Measurements from ENCODE around the gene LMX1B.

LMX1B gene

GRCh38 chr9:126609191-126609590, 4.5 kb upstream of the LMX1B start:
- Histone ChIP-seq H3K27ac (no peak overlapping the region), H3K36me3 (no peaks in the 10 kb centered on the region), H3K9me3 (no peaks in the 10 kb centered on the region), H3K27me3 (peaks cover 100% of the 10 kb centered on the region), H3K4me1 (ENCODE audit: control insufficient read depth in 1 of 2, insufficient read depth in 1 of 2, low read depth in 1 of 2, low read length in 1 of 2) (peaks cover 7 to 22% of the 10 kb centered on the region in 2 experiments), H3K4me3 (ENCODE audit: low read depth in 1 of 2, low read length in 1 of 2) (no peak overlapping the region)
- TF ChIP-seq CTCF (IDR thresholded peaks at IDR 0.05): no peak

- peaks cover 100% of the 10 kb centered on the region for H3K27me3 ChIP-seq
- peaks cover 10 to 26% of the 10 kb centered on the region in 2 experiments for H3K4me1 ChIP-seq (ENCODE audit: control insufficient read depth in 1 of 2, insufficient read depth in 1 of 2, low read depth in 1 of 2, low read length in 1 of 2)
- no peak overlapping the region for H3K27ac ChIP-seq
- no peaks in the 10 kb centered on the region for H3K36me3 ChIP-seq
- H3K4me3 ChIP-seq (ENCODE audit: low read depth in 1 of 2, low read length in 1 of 2): no peak overlapping the region
- no peaks in the 10 kb centered on the region for H3K9me3 ChIP-seq
- TF ChIP-seq CTCF (IDR thresholded peaks at IDR 0.05): no peak
Measured at GRCh38 chr9:126609711-126610388, 3.9 kb upstream of the LMX1B start.

DNA sequence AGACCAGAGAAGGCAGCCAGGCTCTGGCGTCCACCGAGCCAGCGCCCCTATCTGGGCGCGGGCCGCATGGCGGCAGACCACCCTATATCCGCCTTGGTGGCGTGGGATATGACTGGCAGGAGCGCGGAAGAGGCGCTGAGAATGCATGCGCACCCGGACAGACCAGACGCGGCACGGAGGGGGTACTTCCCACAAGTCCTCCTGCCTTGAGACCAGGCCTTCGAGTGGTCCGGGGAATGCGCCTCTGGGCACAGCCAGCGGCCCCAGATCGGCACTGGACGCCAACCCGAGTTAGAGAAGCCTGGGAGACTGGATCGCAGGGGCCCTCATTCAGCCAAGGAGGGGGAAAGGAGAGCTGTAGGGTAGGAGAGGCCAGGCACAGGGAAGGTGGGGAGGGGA, 2.5 kb upstream of the LMX1B start:
- H3K4me1 ChIP-seq (ENCODE audit: control insufficient read depth in 1 of 2, insufficient read depth in 1 of 2, low read depth in 1 of 2, low read length in 1 of 2): peaks cover 10 to 26% of the 10 kb centered on the region in 2 experiments
- H3K36me3 ChIP-seq: no peaks in the 10 kb centered on the region
- no peaks in the 10 kb centered on the region for H3K9me3 ChIP-seq
- no peak for TF ChIP-seq CTCF (IDR thresholded peaks at IDR 0.05)
- peaks cover 100% of the 10 kb centered on the region for H3K27me3 ChIP-seq
- H3K4me3 ChIP-seq (ENCODE audit: low read depth in 1 of 2, low read length in 1 of 2): no peak overlapping the region
- H3K27ac ChIP-seq: no peak overlapping the region

- no peak overlapping the region for H3K4me3 ChIP-seq (ENCODE audit: low read depth in 1 of 2, low read length in 1 of 2)
- no peaks in the 10 kb centered on the region for H3K9me3 ChIP-seq
- peaks cover 10 to 26% of the 10 kb centered on the region in 2 experiments for H3K4me1 ChIP-seq (ENCODE audit: control insufficient read depth in 1 of 2, insufficient read depth in 1 of 2, low read depth in 1 of 2, low read length in 1 of 2)
- peaks cover 100% of the 10 kb centered on the region for H3K27me3 ChIP-seq
- no peaks in the 10 kb centered on the region for H3K36me3 ChIP-seq
- no peak overlapping the region for H3K27ac ChIP-seq
- no peak for TF ChIP-seq CTCF (IDR thresholded peaks at IDR 0.05)
Measured at GRCh38 chr9:126611592-126612325, 2.0 kb upstream of the LMX1B start.

DNA sequence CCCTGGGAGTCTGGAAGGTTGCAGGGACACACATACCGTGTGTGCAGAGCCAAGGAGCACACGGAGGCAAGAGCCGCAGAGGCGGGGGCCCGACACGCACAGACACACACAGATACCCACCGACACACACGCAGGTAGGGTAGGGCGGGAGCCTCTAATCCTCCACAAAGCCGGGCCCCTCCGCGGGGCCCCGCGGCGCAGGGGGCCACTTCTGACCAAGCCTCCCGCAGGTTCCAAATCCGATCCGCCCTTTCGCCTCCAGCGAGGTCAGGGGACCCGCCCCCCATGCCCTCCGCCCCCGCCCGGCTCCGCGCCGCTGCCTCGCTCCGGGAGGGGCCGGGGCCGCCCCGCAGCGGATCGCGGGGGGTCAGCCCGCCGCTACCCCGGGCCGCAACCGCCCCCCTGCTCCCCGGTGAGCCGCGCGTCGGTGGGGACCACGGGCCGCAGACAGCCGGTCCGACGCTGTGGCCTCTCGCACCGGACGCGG, 1.4 kb upstream of the LMX1B start:
- Histone ChIP-seq H3K4me1 (ENCODE audit: control insufficient read depth in 1 of 2, insufficient read depth in 1 of 2, low read depth in 1 of 2, low read length in 1 of 2) (peaks cover 10 to 26% of the 10 kb centered on the region in 2 experiments), H3K4me3 (ENCODE audit: low read depth in 1 of 2, low read length in 1 of 2) (no peak overlapping the region), H3K27ac (no peak overlapping the region), H3K36me3 (no peaks in the 10 kb centered on the region), H3K9me3 (no peaks in the 10 kb centered on the region), H3K27me3 (peaks cover 100% of the 10 kb centered on the region)
- no peak for TF ChIP-seq CTCF (IDR thresholded peaks at IDR 0.05)
